Bronchial epithelial cell (primary cell): ENCODE data around the gene OR13F1. TPM values are rescaled to one million over a fixed set of nuclear protein-coding genes. Genes with fewer than 3 reads are reported as not detected.

Source experiments
- DNase-seq: peaks from one replicate; pipeline ENCODE4 v3.0.0-alpha.2; 2010; ENCODE audit warnings: low read depth
- FAIRE-seq: peaks from 2 replicates; lab custom pipeline; 2011; peaks lifted over from hg19 to GRCh38; lab: Jason Lieb, UNC
- H3K27me3 ChIP-seq: 2 replicates; pipeline ENCODE4 v1.5.1; 2011; ENCODE audit warnings: low read length; ENCODE audit not compliant: control insufficient read depth, insufficient read depth
- H3K36me3 ChIP-seq: 2 replicates; pipeline ENCODE4 v1.5.1; 2011; ENCODE audit warnings: low read length; ENCODE audit not compliant: control insufficient read depth, insufficient read depth
- H3K4me3 ChIP-seq: 2 replicates; pipeline ENCODE4 v1.5.1; 2011; ENCODE audit warnings: mild to moderate bottlenecking, low read depth, low read length, control low read depth
- total RNA-seq: library from RNA; depleted of rRNA; stranded (reverse); fragments of >200 nt; gene quantifications from 2 replicates; pipeline ENCODE4 v1.2.1, GENCODE V29; 2014
- TF ChIP-seq, protein P1 (sequence below): IDR thresholded peaks from 2 replicates; pipeline ENCODE4 v1.5.1; 2011; ENCODE audit warnings: mild to moderate bottlenecking, moderate library complexity, low read length, control low read depth, inconsistent platforms; ENCODE audit not compliant: insufficient read depth, severe bottlenecking

Gene OR13F1
- total RNA-seq, 1 donor from 2014 or later, result not detected

DNA sequence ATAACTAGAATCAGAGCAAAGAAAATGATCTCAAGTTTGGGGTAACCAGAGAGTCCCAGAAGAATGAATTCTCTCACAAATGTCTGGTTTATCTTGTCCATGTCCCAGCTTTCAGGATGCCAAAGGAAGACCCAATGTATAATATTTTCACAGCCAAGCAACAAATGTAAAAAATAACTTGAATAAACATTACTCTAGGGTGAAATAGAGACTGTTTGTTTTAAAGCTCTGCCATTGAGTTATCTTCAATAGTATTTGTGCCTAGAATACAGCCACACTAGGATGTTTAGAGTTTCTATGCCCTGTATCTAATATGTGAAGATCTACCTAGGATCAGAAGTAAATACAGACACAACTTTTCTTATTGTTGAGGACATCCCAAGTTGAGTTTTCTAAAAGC, 23.0 kb downstream of the OR13F1 start, which contains the start of gene OR13C4:
Gene OR13C4 (minus strand): TSS at position 101 of the 400 bp plus-strand sequence. CDS start 0 bp downstream, at position 101.
- FAIRE-seq (no peak), DNase-seq (no peak)
- TF ChIP-seq, protein P1, sequence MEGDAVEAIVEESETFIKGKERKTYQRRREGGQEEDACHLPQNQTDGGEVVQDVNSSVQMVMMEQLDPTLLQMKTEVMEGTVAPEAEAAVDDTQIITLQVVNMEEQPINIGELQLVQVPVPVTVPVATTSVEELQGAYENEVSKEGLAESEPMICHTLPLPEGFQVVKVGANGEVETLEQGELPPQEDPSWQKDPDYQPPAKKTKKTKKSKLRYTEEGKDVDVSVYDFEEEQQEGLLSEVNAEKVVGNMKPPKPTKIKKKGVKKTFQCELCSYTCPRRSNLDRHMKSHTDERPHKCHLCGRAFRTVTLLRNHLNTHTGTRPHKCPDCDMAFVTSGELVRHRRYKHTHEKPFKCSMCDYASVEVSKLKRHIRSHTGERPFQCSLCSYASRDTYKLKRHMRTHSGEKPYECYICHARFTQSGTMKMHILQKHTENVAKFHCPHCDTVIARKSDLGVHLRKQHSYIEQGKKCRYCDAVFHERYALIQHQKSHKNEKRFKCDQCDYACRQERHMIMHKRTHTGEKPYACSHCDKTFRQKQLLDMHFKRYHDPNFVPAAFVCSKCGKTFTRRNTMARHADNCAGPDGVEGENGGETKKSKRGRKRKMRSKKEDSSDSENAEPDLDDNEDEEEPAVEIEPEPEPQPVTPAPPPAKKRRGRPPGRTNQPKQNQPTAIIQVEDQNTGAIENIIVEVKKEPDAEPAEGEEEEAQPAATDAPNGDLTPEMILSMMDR, result no peak

GRCh38 chr9:104536756-104537155, 32.7 kb downstream of the OR13F1 start, which contains the start of gene OR13C3:
Gene OR13C3, minus strand, starts transcription at chr9:104536856. Its CDS starts 133 bp downstream, at chr9:104536723.
- no peak for DNase-seq
- Histone ChIP-seq H3K27me3 (no peaks in the 10 kb centered on the region), H3K4me3 (no peak within 1 kb of the TSS), H3K36me3 (no peaks in the 10 kb centered on the region)
- no peak for FAIRE-seq
- TF ChIP-seq, protein P1, result no peak

More for the DNA sequence above, 23.0 kb downstream of the OR13F1 start, which contains the start of gene OR13C4:
- H3K36me3 ChIP-seq, result no peaks in the 10 kb centered on the region
- H3K27me3 ChIP-seq, result no peaks in the 10 kb centered on the region
- H3K4me3 ChIP-seq, result no peak within 1 kb of the TSS

- FAIRE-seq (no peak), DNase-seq (no peak)
- Histone ChIP-seq H3K36me3 (no peaks in the 10 kb centered on the region), H3K27me3 (no peaks in the 10 kb centered on the region), H3K4me3 (no peak overlapping the region)
- TF ChIP-seq, protein P1, result no peak
These were observed 35.2 kb downstream of the OR13F1 start for GRCh38 chr9:104539275-104539674.

DNA sequence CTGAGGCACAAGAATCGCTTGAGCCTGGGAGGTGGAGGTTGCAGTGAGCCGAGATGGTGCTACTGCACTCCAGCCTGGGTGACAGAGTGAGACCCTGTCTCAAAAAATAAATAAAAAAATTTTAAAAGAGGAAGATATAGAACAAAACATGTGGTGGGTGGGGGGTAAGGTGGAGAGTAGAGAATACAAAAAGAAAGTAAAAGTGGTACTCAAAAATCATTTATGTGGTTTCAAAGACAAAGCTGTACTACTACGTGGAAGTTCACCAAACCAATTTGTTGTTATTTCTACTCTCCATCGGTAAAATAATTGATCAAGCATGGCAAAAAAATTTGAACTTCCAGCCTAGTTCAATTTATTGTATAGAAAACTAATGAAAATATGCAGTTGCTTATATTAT, 40.6 kb downstream of the OR13F1 start:
- no peaks in the 10 kb centered on the region for H3K36me3 ChIP-seq
- TF ChIP-seq, protein P1, result no peak
- FAIRE-seq, result no peak
- no peaks in the 10 kb centered on the region for H3K27me3 ChIP-seq
- no peak overlapping the region for H3K4me3 ChIP-seq
- no peak for DNase-seq

DNA sequence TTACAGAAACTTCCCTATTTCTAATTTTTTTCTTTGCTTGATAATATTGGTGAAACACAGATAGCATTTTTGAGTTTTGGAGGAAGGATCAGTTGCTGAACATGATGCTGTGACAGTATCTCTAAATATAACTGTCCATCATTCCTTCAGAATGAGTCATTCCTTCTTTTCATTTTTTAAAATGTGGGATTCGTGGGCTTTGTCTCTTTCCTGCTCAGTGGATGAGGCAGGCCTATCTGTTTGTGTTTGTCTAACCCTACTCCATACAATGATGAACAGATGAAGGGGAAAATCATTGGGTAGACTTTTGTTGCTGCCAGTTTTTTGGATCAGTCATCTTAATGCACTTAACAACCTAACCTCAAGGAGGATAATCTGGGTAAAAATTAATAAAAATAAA, 49.2 kb downstream of the OR13F1 start:
- no peaks in the 10 kb centered on the region for H3K36me3 ChIP-seq
- no peaks in the 10 kb centered on the region for H3K27me3 ChIP-seq
- DNase-seq (no peak), FAIRE-seq (no peak)
- H3K4me3 ChIP-seq, result no peak overlapping the region
- TF ChIP-seq, protein P1, result no peak

Other genes with a start within 250 kb of the OR13F1 start
- gene OR13C4, start 22.9 kb downstream of the OR13F1 start, total RNA-seq, result not detected in 2 replicates
- gene OR13C3, start 32.6 kb downstream of the OR13F1 start, total RNA-seq, result not detected in 2 replicates
- gene OR13C8, start 64.9 kb downstream of the OR13F1 start, total RNA-seq, result not detected in 2 replicates
- gene OR13C5, start 95.2 kb downstream of the OR13F1 start, total RNA-seq, result not detected in 2 replicates
- not detected in 2 replicates for gene OR13C2, start 101.4 kb downstream of the OR13F1 start, total RNA-seq
- not detected in 2 replicates for gene OR13C9, start 113.9 kb downstream of the OR13F1 start, total RNA-seq
- gene OR13D1, start 190.3 kb downstream of the OR13F1 start, total RNA-seq, result not detected in 2 replicates
- 26.9 and 30.6 TPM in 2 replicates for gene NIPSNAP3A, start 243.4 kb downstream of the OR13F1 start, total RNA-seq